ENCODE data around the gene NLRP12. TPM values are rescaled to one million over a fixed set of nuclear protein-coding genes. Genes with fewer than 3 reads are reported as not detected.

NLRP12 gene
- total and polyA plus RNA-seq, 10 of the 15 experiments (the other 5 are each of a cell fraction or from before 2014, with no cell fraction given): not detected

- TF ChIP-seq ZNF687 (IDR thresholded peaks at IDR 0.05) (no peak), ASH2L (IDR thresholded peaks at IDR 0.05; ENCODE audit: borderline replicate concordance, low read depth) (no peak), MTA3 (IDR thresholded peaks at IDR 0.05; ENCODE audit: borderline replicate concordance, low read length) (no peak), SUZ12 (IDR thresholded peaks at IDR 0.05; ENCODE audit: unreplicated experiment) (no peak), PAX5 (IDR thresholded peaks at IDR 0.05; ENCODE audit: borderline replicate concordance, low read depth, low read length) (no peak)
Observed at GRCh38 chr19:53864308-53864836, 40.3 kb upstream of the NLRP12 start (continued).

GRCh38 chr19:53853707-53854106, 29.6 kb upstream of the NLRP12 start:
- no peak overlapping the region for H3K9ac ChIP-seq (ENCODE audit: control insufficient read depth, insufficient read depth, low read length)
- no peaks in the 10 kb centered on the region for H3K36me3 ChIP-seq (ENCODE audit: control insufficient read depth in 2 of 2, insufficient read depth in 2 of 2, low read length in 1 of 2)
- H2AFZ ChIP-seq (ENCODE audit: control insufficient read depth, low read depth, low read length): no peak overlapping the region
- SMC1A ChIA-PET (ENCODE audit: uncharacterized antibody, unreplicated experiment): no interaction called here
- H3K79me2 ChIP-seq (ENCODE audit: control insufficient read depth, insufficient read depth, low read length): no peaks in the 10 kb centered on the region
- intact Hi-C loops (cut with micrococcal nuclease; ENCODE audit: unreplicated experiment) (no loop called here), in situ Hi-C loops (cut with MboI) (no loop called here)
- no peaks in the 10 kb centered on the region for H3K27me3 ChIP-seq (replicated peaks in 1 of 2; ENCODE audit: control insufficient read depth in 2 of 2, insufficient read depth in 2 of 2, low read length in 1 of 2)
- 0% methylated on average over 2 of the region's 2 CpGs for whole genome bisulfite sequencing (ENCODE audit: insufficient coverage, insufficient replicate concordance, low lambda C conversion rate, missing lambda C conversion rate)
- CTCF ChIA-PET: no interaction called here
- H3K27ac ChIP-seq (ENCODE audit: control insufficient read depth, insufficient read depth): no peak overlapping the region
- no peak for ATAC-seq
- no peak overlapping the region for H3K4me3 ChIP-seq
- FAIRE-seq: no peak
- no peak for DNase-seq (ENCODE audit: low read depth, low spot score)
- no peaks in the 10 kb centered on the region; the same call in 2 of the 3 replicates for H3K9me3 ChIP-seq (replicated peaks; ENCODE audit: control insufficient read depth, insufficient read depth, low read length)
- RAD21 ChIA-PET (ENCODE audit: unreplicated experiment): no interaction called here
- no peaks in the 10 kb centered on the region for H3K4me1 ChIP-seq (ENCODE audit: control insufficient read depth, insufficient read depth, low read length)
- POLR2A ChIA-PET: no interaction called here
- no peak overlapping the region for H3K4me2 ChIP-seq (ENCODE audit: control insufficient read depth, insufficient read depth)
- no peaks in the 10 kb centered on the region for H4K20me1 ChIP-seq (ENCODE audit: control insufficient read depth, insufficient read depth)
- BruUV-seq (replicated peaks): no TSS peak
- TF ChIP-seq HCFC1 (IDR thresholded peaks at IDR 0.05; ENCODE audit: low read length): no peak
- TF ChIP-seq WRNIP1 (IDR thresholded peaks at IDR 0.05; ENCODE audit: borderline replicate concordance, low read depth, low read length): no peak
- TF ChIP-seq JUND (IDR thresholded peaks at IDR 0.05; ENCODE audit: low read depth, low read length): no peak
- no peak for TF ChIP-seq ATF3 (IDR thresholded peaks at IDR 0.05; ENCODE audit: borderline replicate concordance, extremely low read depth, low read depth, low read length)
- TF ChIP-seq BCLAF1 (IDR thresholded peaks at IDR 0.05): no peak
- TF ChIP-seq NFYA (IDR thresholded peaks at IDR 0.05; ENCODE audit: borderline replicate concordance, low read depth, low read length): no peak
- no peak for TF ChIP-seq MXI1 (IDR thresholded peaks at IDR 0.05; ENCODE audit: low read depth, low read length)
- TF ChIP-seq SRF (IDR thresholded peaks at IDR 0.05; ENCODE audit: low read depth in 2 of 2, low read length in 2 of 2): no peak
- TF ChIP-seq USF1 (IDR thresholded peaks at IDR 0.05; ENCODE audit: borderline replicate concordance, extremely low read length, insufficient read depth, low read depth, low read length): no peak
- no peak for TF ChIP-seq SUPT20H (IDR thresholded peaks at IDR 0.05; ENCODE audit: borderline replicate concordance, control insufficient read depth, low read depth, low read length)

Data from GM12878 (cell line).